Endodermal cell (in vitro differentiated cells): Measurements from ENCODE around the gene SIN3B. TPM values are rescaled to one million over a fixed set of nuclear protein-coding genes. Genes with fewer than 3 reads are reported as not detected.

Experiments used
- DNase-seq: peaks from one replicate; pipeline ENCODE4 v3.0.0-alpha.2; 2017
- H3K27ac ChIP-seq: 2 replicates; pipeline ENCODE4 v1.5.1; 2013; ENCODE audit warnings: mild to moderate bottlenecking, low read depth, low read length, moderate library complexity
- H3K27me3 ChIP-seq: 2 replicates; pipeline ENCODE4 v1.6.1; 2013; ENCODE audit warnings: mild to moderate bottlenecking, low read length, moderate library complexity; ENCODE audit not compliant: insufficient read depth, control insufficient read depth, poor library complexity, severe bottlenecking
- H3K36me3 ChIP-seq: 2 replicates; pipeline ENCODE4 v1.7.0; 2013; ENCODE audit warnings: mild to moderate bottlenecking, low read length, moderate library complexity; ENCODE audit not compliant: control insufficient read depth, insufficient read depth
- H3K4me1 ChIP-seq: one replicate; pipeline ENCODE4 v1.7.0; 2013; ENCODE audit warnings: low read length; ENCODE audit not compliant: control insufficient read depth, insufficient read depth
- H3K4me3 ChIP-seq: 2 replicates; pipeline ENCODE4 v1.5.1; 2013; ENCODE audit warnings: mild to moderate bottlenecking, low read length, moderate library complexity
- H3K9ac ChIP-seq: 2 replicates; pipeline ENCODE4 v1.6.1; 2013; ENCODE audit warnings: mild to moderate bottlenecking, low read length, moderate library complexity; ENCODE audit not compliant: poor library complexity, severe bottlenecking; ENCODE audit errors: extremely low read depth
- H3K9me3 ChIP-seq: 2 replicates; pipeline ENCODE4 v1.6.1; 2013; ENCODE audit warnings: mild to moderate bottlenecking, low read length, moderate library complexity; ENCODE audit not compliant: control insufficient read depth
- H3K27ac Mint-ChIP-seq: 2 replicates; pipeline ENCODE4 v1.8.0; 2020; ENCODE audit warnings: mixed read lengths
- H3K27me3 Mint-ChIP-seq: 2 replicates; pipeline ENCODE4 v1.8.0; 2021; ENCODE audit warnings: mild to moderate bottlenecking, mixed read lengths; ENCODE audit not compliant: insufficient read depth
- H3K36me3 Mint-ChIP-seq: 2 replicates; pipeline ENCODE4 v1.8.0; 2020; ENCODE audit warnings: low read depth, mixed read lengths
- H3K4me1 Mint-ChIP-seq: 2 replicates; pipeline ENCODE4 v1.8.0; 2020; ENCODE audit warnings: mixed read lengths
- H3K4me3 Mint-ChIP-seq: 2 replicates; pipeline ENCODE4 v1.8.0; 2020; ENCODE audit warnings: mild to moderate bottlenecking, moderate library complexity, mixed read lengths
- H3K9me3 Mint-ChIP-seq: 2 replicates; pipeline ENCODE4 v1.8.0; 2020; ENCODE audit warnings: mild to moderate bottlenecking, mixed read lengths
- CTCF ChIP-seq: fragments of 200-600 bp; sonication (generic); conservative IDR thresholded peaks from 2 replicates; pipeline ENCODE4 v1.5.0; 2021; ENCODE audit warnings: antibody characterized with exemption, mild to moderate bottlenecking
- WGBS, 2 experiments: methylation state at CpG; one replicate each; pipeline versions ENCODE4 v1.1.5 to v1.1.7; 2013; ENCODE audit warnings: missing lambda C conversion rate in 2 of 2, mixed read lengths in 1 of 2; ENCODE audit not compliant: insufficient coverage in 1 of 2, insufficient read length in 1 of 2; 5-methylcytosine and 5-hydroxymethylcytosine counted together
- total RNA-seq, 2 donors: library from RNA; stranded (reverse); fragmentation: NEBNext Ultra II Directional in 1 of 2; extraction: Animal tissue kit (Norgen Biotek cat#: 25700) in 1 of 2; gene quantifications; 2 replicates in 1 of 2; 3 replicates in 1 of 2; pipeline ENCODE4 v1.2.1, GENCODE V29; 2021

Gene SIN3B
- total RNA-seq, 2 donors from 2014 or later: 68.0 to 78.4 TPM

GRCh38 chr19:16856091-16856490, 26.9 kb downstream of the SIN3B start:
- H3K27ac ChIP-seq: no peak overlapping the region
- H3K4me1 ChIP-seq: no peaks in the 10 kb centered on the region
- peaks cover 71% of the 10 kb centered on the region for H3K36me3 Mint-ChIP-seq
- WGBS, 2 experiments: 95 to 98% methylated on average over 8 to 9 of the region's 9 CpGs
- TF ChIP-seq CTCF: no peak
- no peak overlapping the region for H3K4me3 ChIP-seq
- no peak for DNase-seq
- no peak overlapping the region for H3K9ac ChIP-seq
- no peaks in the 10 kb centered on the region for H3K27me3 ChIP-seq
- H3K4me1 Mint-ChIP-seq: no peaks in the 10 kb centered on the region
- no peak overlapping the region for H3K4me3 Mint-ChIP-seq
- no peaks in the 10 kb centered on the region for H3K9me3 Mint-ChIP-seq
- H3K9me3 ChIP-seq: no peaks in the 10 kb centered on the region
- no peaks in the 10 kb centered on the region for H3K27me3 Mint-ChIP-seq
- peaks cover 57% of the 10 kb centered on the region for H3K36me3 ChIP-seq
- H3K27ac Mint-ChIP-seq: no peak overlapping the region

GRCh38 chr19:16859626-16860025, 30.4 kb downstream of the SIN3B start:
- H3K9me3 Mint-ChIP-seq: no peaks in the 10 kb centered on the region
- no peak for TF ChIP-seq CTCF
- no peak for DNase-seq
- no peak overlapping the region for H3K27ac ChIP-seq
- peaks cover 63% of the 10 kb centered on the region for H3K36me3 Mint-ChIP-seq
- H3K9me3 ChIP-seq: no peaks in the 10 kb centered on the region
- no peak overlapping the region for H3K4me3 ChIP-seq
- no peaks in the 10 kb centered on the region for H3K4me1 Mint-ChIP-seq
- H3K9ac ChIP-seq: no peak overlapping the region
- WGBS, 2 experiments: 94 to 95% methylated on average over 7 of the region's 7 CpGs
- H3K36me3 ChIP-seq: peaks cover 43% of the 10 kb centered on the region
- no peak overlapping the region for H3K27ac Mint-ChIP-seq
- no peak overlapping the region for H3K4me3 Mint-ChIP-seq
- H3K27me3 ChIP-seq: no peaks in the 10 kb centered on the region
- no peaks in the 10 kb centered on the region for H3K27me3 Mint-ChIP-seq
- no peaks in the 10 kb centered on the region for H3K4me1 ChIP-seq

- DNase-seq: no peak
- 93 to 95% methylated on average over 13 to 20 of the region's 20 CpGs for WGBS, 2 experiments
- Mint-ChIP-seq H3K9me3 (no peaks in the 10 kb centered on the region), H3K27me3 (no peaks in the 10 kb centered on the region), H3K4me1 (no peaks in the 10 kb centered on the region), H3K27ac (no peak overlapping the region), H3K4me3 (no peak overlapping the region), H3K36me3 (peaks cover 60% of the 10 kb centered on the region)
- Histone ChIP-seq H3K4me1 (no peaks in the 10 kb centered on the region), H3K9me3 (no peaks in the 10 kb centered on the region), H3K27ac (no peak overlapping the region), H3K27me3 (no peaks in the 10 kb centered on the region), H3K9ac (no peak overlapping the region), H3K4me3 (no peak overlapping the region), H3K36me3 (peaks cover 41% of the 10 kb centered on the region)
- TF ChIP-seq CTCF: no peak
Observed at GRCh38 chr19:16860118-16860517, 30.9 kb downstream of the SIN3B start.
